SK-N-SH (cell line): ENCODE data around the gene SH3BP4. TPM values are rescaled to one million over a fixed set of nuclear protein-coding genes. Genes with fewer than 3 reads are reported as not detected.

ENCODE experiments used
- CTCF ChIA-PET: fragments of 300-600, 350-600 bp; formaldehyde crosslinking; extraction: SDS; loops from one replicate; lab custom pipeline; 2021; lab: Yijun Ruan, JAX
- POLR2A ChIA-PET: fragments of 350-600 bp; sonication (Branson Sonifier 250); formaldehyde crosslinking; extraction: SDS; loops from one replicate; lab custom pipeline; 2020; ENCODE audit warnings: antibody characterized with exemption, inconsistent platforms; lab: Yijun Ruan, JAX
- DNase-seq: peaks from one replicate; pipeline ENCODE4 v3.0.0; 2012
- H2AFZ ChIP-seq: fragments of 200-600 bp; sonication (generic); 2 replicates; pipeline ENCODE4 v1.8.1; 2016; ENCODE audit warnings: antibody characterized with exemption, mild to moderate bottlenecking, low read depth
- H3F3A ChIP-seq: fragments of 200-600 bp; sonication (generic); replicated peaks from 2 replicates; pipeline ENCODE3; 2016; ENCODE audit warnings: antibody characterized with exemption, mild to moderate bottlenecking; ENCODE audit not compliant: insufficient read depth
- H3K27ac ChIP-seq, 2 experiments: fragments of 200-500 bp in 1 of 2; fragments of 200-600 bp in 1 of 2; sonication (Bioruptor generic) in 1 of 2; sonication (generic), shearing (Covaris generic) in 1 of 2; 2 replicates each; pipeline versions ENCODE4 v1.5.1 to v1.6.1; 2014 to 2016; ENCODE audit warnings: low read depth in 2 of 2, inconsistent platforms in 1 of 2, low read length in 1 of 2, mild to moderate bottlenecking in 1 of 2, mixed read lengths in 1 of 2
- H3K27me3 ChIP-seq: fragments of 200-600 bp; sonication (generic), shearing (Covaris generic); 2 replicates; pipeline ENCODE4 v1.6.1; 2016; ENCODE audit warnings: mixed run types; ENCODE audit not compliant: insufficient read depth
- H3K36me3 ChIP-seq, 2 experiments: fragments of 200-500 bp in 1 of 2; fragments of 200-600 bp in 1 of 2; sonication (Bioruptor generic) in 1 of 2; sonication (generic) in 1 of 2; replicated peaks in 1 of 2; 2 replicates each; pipeline versions ENCODE3 to v1.5.1; 2014 to 2016; ENCODE audit warnings: low read length in 1 of 2, mild to moderate bottlenecking in 1 of 2; ENCODE audit not compliant: insufficient read depth in 2 of 2, control insufficient read depth in 1 of 2
- H3K4me1 ChIP-seq, 2 experiments: fragments of 200-500 bp in 1 of 2; fragments of 200-600 bp in 1 of 2; sonication (Bioruptor generic) in 1 of 2; sonication (generic), shearing (Covaris generic) in 1 of 2; 2 replicates each; pipeline versions ENCODE4 v1.5.1 to v1.6.1; 2014 to 2016; ENCODE audit warnings: low read depth in 1 of 2, low read length in 1 of 2, mixed run types in 1 of 2; ENCODE audit not compliant: insufficient read depth in 2 of 2, control insufficient read depth in 1 of 2
- H3K4me2 ChIP-seq: fragments of 200-600 bp; sonication (generic), shearing (Covaris generic); 2 replicates; pipeline ENCODE4 v1.6.1; 2017; ENCODE audit warnings: mixed run types
- H3K4me3 ChIP-seq, 2 experiments: fragments of 200-500 bp in 1 of 2; fragments of 200-600 bp in 1 of 2; sonication (Bioruptor generic) in 1 of 2; sonication (generic), shearing (Covaris generic) in 1 of 2; 2 replicates each; pipeline versions ENCODE4 v1.5.1 to v1.8.1; 2014 to 2016; ENCODE audit warnings: low read depth in 2 of 2, inconsistent platforms in 1 of 2, low read length in 1 of 2, mild to moderate bottlenecking in 1 of 2, mixed read lengths in 1 of 2, moderate library complexity in 1 of 2
- H3K79me2 ChIP-seq: fragments of 200-600 bp; sonication (generic); 2 replicates; pipeline ENCODE4 v1.8.1; 2017; ENCODE audit warnings: mild to moderate bottlenecking; ENCODE audit not compliant: insufficient read depth
- H3K9ac ChIP-seq: fragments of 200-600 bp; sonication (generic); 2 replicates; pipeline ENCODE4 v1.6.1; 2017; ENCODE audit warnings: mixed run types
- H3K9me2 ChIP-seq: fragments of 200-600 bp; sonication (generic); 2 replicates; pipeline ENCODE4 v1.6.1; 2017; ENCODE audit warnings: mixed run types
- H3K9me3 ChIP-seq: fragments of 200-600 bp; sonication (generic); 2 replicates; pipeline ENCODE4 v1.6.1; 2017; ENCODE audit warnings: mixed run types, mild to moderate bottlenecking, moderate library complexity
- H4K20me1 ChIP-seq: fragments of 200-600 bp; sonication (generic); 2 replicates; pipeline ENCODE4 v1.6.1; 2017; ENCODE audit warnings: mild to moderate bottlenecking, mixed run types; ENCODE audit not compliant: insufficient read depth
- ELF1 ChIP-seq: IDR thresholded peaks from 2 replicates; pipeline ENCODE4 v1.4.0; 2012
- EP300 ChIP-seq, 2 experiments: IDR thresholded peaks; 2 replicates each; pipeline versions ENCODE4 v1.4.0 to v1.6.1; 2012; ENCODE audit warnings: borderline replicate concordance in 1 of 2, low read depth in 1 of 2, low read length in 1 of 2
- GABPA ChIP-seq: IDR thresholded peaks from 2 replicates; pipeline ENCODE4 v1.4.0; 2012; ENCODE audit warnings: low read depth, mild to moderate bottlenecking
- GATA2 ChIP-seq: sonication (generic); formaldehyde crosslinking; IDR thresholded peaks from 2 replicates; pipeline ENCODE4 v1.5.0; 2020; ENCODE audit warnings: mild to moderate bottlenecking, missing genetic modification reagents
- JUND ChIP-seq: IDR thresholded peaks from 2 replicates; pipeline ENCODE4 v1.4.0; 2012
- NFIC ChIP-seq: IDR thresholded peaks from 2 replicates; pipeline ENCODE4 v1.4.0; 2012; ENCODE audit warnings: borderline replicate concordance
- NRF1 ChIP-seq: IDR thresholded peaks from 2 replicates; pipeline ENCODE4 v1.6.1; 2012; ENCODE audit warnings: low read depth, mild to moderate bottlenecking, low read length
- POLR2AphosphoS5 ChIP-seq: IDR thresholded peaks from 2 replicates; pipeline ENCODE4 v1.6.1; 2012; ENCODE audit warnings: low read depth, low read length
- RAD21 ChIP-seq: IDR thresholded peaks from 2 replicates; pipeline ENCODE4 v1.6.1; 2012; ENCODE audit warnings: mild to moderate bottlenecking, low read length
- RCOR1 ChIP-seq: fragments of 150-350 bp; IDR thresholded peaks from 2 replicates; pipeline ENCODE4 v1.6.1; 2017; ENCODE audit warnings: antibody characterized with exemption, low read length
- SIN3A ChIP-seq: IDR thresholded peaks from 2 replicates; pipeline ENCODE4 v1.6.1; 2012; ENCODE audit warnings: low read depth, mild to moderate bottlenecking, low read length, moderate library complexity, borderline replicate concordance
- SMC3 ChIP-seq: IDR thresholded peaks from 2 replicates; pipeline ENCODE4 v1.6.1; 2012; ENCODE audit warnings: low read depth, low read length, improper control_type of control experiment
- TEAD4 ChIP-seq: IDR thresholded peaks from 2 replicates; pipeline ENCODE4 v1.4.0; 2012; ENCODE audit warnings: mild to moderate bottlenecking, borderline replicate concordance; ENCODE audit not compliant: insufficient read depth
- whole genome bisulfite sequencing: methylation state at CpG from one replicate; pipeline ENCODE4 v1.1.6; 2017; ENCODE audit warnings: low lambda C conversion rate; 5-methylcytosine and 5-hydroxymethylcytosine counted together
- polyA plus RNA-seq, 3 experiments: library from polyadenylated mRNA; depleted of rRNA; stranded (reverse); fragments of >200 nt; gene quantifications; 2 replicates each; pipeline ENCODE4 v1.2.3, GENCODE V29; 2012
- TF ChIP-seq, protein P1 (sequence below): IDR thresholded peaks from 2 replicates; pipeline ENCODE4; 2012
- TF ChIP-seq, protein P2 (sequence below): IDR thresholded peaks from 2 replicates; pipeline ENCODE4 v1.4.0; 2012; ENCODE audit warnings: low read depth, borderline replicate concordance
- TF ChIP-seq, protein P3 (sequence below): fragments of 150-350 bp; IDR thresholded peaks from 2 replicates; pipeline ENCODE4 v1.6.1; 2016; ENCODE audit warnings: mild to moderate bottlenecking, low read depth, low read length
- TF ChIP-seq, protein P4 (sequence below): fragments of 150-350 bp; IDR thresholded peaks from 2 replicates; pipeline ENCODE4 v1.6.1; 2017; ENCODE audit warnings: antibody characterized with exemption, low read length, low read depth, borderline replicate concordance
- TF ChIP-seq, protein P5 (sequence below): IDR thresholded peaks from 2 replicates; pipeline ENCODE4 v1.4.0; 2012; ENCODE audit warnings: low read depth, borderline replicate concordance
- TF ChIP-seq, protein P6 (sequence below): IDR thresholded peaks from 2 replicates; pipeline ENCODE4 v1.6.1; 2012; ENCODE audit warnings: mild to moderate bottlenecking, low read depth, low read length, moderate library complexity
- TF ChIP-seq, protein P7 (sequence below): IDR thresholded peaks from 2 replicates; pipeline ENCODE4 v1.4.0; 2012; ENCODE audit warnings: low read depth

Gene SH3BP4
- polyA plus RNA-seq, 1 of the 3 experiments (the other 2 are of a cell fraction) = 27.7 TPM

DNA sequence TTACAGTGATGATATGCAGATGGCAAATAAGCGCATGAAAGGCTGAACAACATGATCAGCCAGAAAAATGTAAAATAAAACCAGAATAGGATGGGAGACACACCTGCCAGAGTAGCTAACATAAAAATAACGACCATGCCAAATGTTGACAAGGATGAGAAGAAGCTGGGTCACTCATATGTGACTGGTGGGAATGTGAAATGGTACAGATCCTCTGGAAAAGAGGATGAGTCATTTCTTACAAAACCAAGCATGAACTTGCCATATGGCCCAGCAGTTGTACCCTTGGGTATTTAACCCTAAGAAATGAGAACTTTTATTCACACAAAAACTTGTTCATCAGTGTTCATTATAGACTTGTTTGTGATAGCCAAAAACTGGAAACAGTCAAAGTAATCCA lies 143.8 kb downstream of the SH3BP4 start (continued):
- TF ChIP-seq ELF1 (no peak), SIN3A (no peak), JUND (0 out of 2 replicates have a peak, but pooled peaks have one; percentile 16), NFIC (0 out of 2 replicates have a peak, but pooled peaks have one; percentile 14), NRF1 (no peak), RAD21 (no peak)
- TF ChIP-seq, protein P1, sequence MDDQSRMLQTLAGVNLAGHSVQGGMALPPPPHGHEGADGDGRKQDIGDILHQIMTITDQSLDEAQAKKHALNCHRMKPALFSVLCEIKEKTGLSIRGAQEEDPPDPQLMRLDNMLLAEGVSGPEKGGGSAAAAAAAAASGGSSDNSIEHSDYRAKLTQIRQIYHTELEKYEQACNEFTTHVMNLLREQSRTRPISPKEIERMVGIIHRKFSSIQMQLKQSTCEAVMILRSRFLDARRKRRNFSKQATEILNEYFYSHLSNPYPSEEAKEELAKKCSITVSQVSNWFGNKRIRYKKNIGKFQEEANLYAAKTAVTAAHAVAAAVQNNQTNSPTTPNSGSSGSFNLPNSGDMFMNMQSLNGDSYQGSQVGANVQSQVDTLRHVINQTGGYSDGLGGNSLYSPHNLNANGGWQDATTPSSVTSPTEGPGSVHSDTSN = peak; percentile 71
- TF ChIP-seq, protein P2, sequence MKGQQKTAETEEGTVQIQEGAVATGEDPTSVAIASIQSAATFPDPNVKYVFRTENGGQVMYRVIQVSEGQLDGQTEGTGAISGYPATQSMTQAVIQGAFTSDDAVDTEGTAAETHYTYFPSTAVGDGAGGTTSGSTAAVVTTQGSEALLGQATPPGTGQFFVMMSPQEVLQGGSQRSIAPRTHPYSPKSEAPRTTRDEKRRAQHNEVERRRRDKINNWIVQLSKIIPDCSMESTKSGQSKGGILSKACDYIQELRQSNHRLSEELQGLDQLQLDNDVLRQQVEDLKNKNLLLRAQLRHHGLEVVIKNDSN = no peak

DNA sequence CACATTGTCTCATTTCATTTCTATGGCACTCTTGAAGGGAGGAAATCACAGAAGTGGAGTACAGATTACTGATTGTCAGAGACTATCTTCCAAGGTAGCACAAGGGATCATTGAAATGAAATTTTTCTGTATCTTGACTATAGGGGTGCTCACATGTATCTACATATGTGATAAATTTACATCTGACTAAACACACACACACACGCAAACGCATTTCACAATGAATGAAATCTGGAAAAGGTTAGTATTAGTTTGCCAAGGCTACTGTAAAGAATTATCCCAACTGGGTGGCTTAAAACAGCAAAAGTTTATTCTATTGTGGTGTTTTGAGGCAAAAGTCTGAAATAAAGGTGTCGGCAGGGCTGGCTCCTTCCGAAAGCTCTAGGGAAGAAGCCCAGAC lies 144.6 kb downstream of the SH3BP4 start:
- Histone ChIP-seq H3K4me3 (no peak overlapping the region), H3K27me3 (no peaks in the 10 kb centered on the region), H3K27ac (no peak overlapping the region), H3K36me3 (no peaks in the 10 kb centered on the region), H3K9me2 (no peaks in the 10 kb centered on the region), H3K4me2 (no peak overlapping the region), H3K4me1 (peaks cover 0 to 12% of the 10 kb centered on the region in 2 experiments; a peak in 3 of 4 replicates), H3K79me2 (no peaks in the 10 kb centered on the region), H2AFZ (no peak overlapping the region), H3K9ac (no peak overlapping the region), H3F3A (no peaks in the 10 kb centered on the region), H4K20me1 (no peaks in the 10 kb centered on the region), H3K9me3 (no peaks in the 10 kb centered on the region)
- WGBS = 97% methylated on average over 4 of the region's 4 CpGs
- POLR2A ChIA-PET = no interaction called here
- DNase-seq = no peak
- CTCF ChIA-PET = interaction anchor here (2.4 kb wide), 1 partner anchor 551 kb away, joined by 7 read pairs; no protein-coding TSS in a partner anchor
- TF ChIP-seq, protein P3, sequence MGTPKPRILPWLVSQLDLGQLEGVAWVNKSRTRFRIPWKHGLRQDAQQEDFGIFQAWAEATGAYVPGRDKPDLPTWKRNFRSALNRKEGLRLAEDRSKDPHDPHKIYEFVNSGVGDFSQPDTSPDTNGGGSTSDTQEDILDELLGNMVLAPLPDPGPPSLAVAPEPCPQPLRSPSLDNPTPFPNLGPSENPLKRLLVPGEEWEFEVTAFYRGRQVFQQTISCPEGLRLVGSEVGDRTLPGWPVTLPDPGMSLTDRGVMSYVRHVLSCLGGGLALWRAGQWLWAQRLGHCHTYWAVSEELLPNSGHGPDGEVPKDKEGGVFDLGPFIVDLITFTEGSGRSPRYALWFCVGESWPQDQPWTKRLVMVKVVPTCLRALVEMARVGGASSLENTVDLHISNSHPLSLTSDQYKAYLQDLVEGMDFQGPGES = no peak
- TF ChIP-seq, protein P4, sequence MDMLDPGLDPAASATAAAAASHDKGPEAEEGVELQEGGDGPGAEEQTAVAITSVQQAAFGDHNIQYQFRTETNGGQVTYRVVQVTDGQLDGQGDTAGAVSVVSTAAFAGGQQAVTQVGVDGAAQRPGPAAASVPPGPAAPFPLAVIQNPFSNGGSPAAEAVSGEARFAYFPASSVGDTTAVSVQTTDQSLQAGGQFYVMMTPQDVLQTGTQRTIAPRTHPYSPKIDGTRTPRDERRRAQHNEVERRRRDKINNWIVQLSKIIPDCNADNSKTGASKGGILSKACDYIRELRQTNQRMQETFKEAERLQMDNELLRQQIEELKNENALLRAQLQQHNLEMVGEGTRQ = no peak
- TF ChIP-seq EP300 (IDR thresholded peaks at IDR 0.05; ENCODE audit: borderline replicate concordance in 1 of 2, low read depth in 1 of 2, low read length in 1 of 2) = no peak
- TF ChIP-seq, protein P5, sequence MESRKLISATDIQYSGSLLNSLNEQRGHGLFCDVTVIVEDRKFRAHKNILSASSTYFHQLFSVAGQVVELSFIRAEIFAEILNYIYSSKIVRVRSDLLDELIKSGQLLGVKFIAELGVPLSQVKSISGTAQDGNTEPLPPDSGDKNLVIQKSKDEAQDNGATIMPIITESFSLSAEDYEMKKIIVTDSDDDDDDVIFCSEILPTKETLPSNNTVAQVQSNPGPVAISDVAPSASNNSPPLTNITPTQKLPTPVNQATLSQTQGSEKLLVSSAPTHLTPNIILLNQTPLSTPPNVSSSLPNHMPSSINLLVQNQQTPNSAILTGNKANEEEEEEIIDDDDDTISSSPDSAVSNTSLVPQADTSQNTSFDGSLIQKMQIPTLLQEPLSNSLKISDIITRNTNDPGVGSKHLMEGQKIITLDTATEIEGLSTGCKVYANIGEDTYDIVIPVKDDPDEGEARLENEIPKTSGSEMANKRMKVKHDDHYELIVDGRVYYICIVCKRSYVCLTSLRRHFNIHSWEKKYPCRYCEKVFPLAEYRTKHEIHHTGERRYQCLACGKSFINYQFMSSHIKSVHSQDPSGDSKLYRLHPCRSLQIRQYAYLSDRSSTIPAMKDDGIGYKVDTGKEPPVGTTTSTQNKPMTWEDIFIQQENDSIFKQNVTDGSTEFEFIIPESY = no peak
- TF ChIP-seq GABPA = no peak
- TF ChIP-seq GATA2 (CRISPR knock-in tag) = no peak
- TF ChIP-seq, protein P2 = no peak
- no peak for TF ChIP-seq TEAD4
- no peak for TF ChIP-seq POLR2AphosphoS5
- no peak for TF ChIP-seq ELF1
- TF ChIP-seq, protein P6, sequence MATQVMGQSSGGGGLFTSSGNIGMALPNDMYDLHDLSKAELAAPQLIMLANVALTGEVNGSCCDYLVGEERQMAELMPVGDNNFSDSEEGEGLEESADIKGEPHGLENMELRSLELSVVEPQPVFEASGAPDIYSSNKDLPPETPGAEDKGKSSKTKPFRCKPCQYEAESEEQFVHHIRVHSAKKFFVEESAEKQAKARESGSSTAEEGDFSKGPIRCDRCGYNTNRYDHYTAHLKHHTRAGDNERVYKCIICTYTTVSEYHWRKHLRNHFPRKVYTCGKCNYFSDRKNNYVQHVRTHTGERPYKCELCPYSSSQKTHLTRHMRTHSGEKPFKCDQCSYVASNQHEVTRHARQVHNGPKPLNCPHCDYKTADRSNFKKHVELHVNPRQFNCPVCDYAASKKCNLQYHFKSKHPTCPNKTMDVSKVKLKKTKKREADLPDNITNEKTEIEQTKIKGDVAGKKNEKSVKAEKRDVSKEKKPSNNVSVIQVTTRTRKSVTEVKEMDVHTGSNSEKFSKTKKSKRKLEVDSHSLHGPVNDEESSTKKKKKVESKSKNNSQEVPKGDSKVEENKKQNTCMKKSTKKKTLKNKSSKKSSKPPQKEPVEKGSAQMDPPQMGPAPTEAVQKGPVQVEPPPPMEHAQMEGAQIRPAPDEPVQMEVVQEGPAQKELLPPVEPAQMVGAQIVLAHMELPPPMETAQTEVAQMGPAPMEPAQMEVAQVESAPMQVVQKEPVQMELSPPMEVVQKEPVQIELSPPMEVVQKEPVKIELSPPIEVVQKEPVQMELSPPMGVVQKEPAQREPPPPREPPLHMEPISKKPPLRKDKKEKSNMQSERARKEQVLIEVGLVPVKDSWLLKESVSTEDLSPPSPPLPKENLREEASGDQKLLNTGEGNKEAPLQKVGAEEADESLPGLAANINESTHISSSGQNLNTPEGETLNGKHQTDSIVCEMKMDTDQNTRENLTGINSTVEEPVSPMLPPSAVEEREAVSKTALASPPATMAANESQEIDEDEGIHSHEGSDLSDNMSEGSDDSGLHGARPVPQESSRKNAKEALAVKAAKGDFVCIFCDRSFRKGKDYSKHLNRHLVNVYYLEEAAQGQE = no peak
- TF ChIP-seq RCOR1 = no peak
- no peak for TF ChIP-seq NFIC
- no peak for TF ChIP-seq SMC3
- TF ChIP-seq, protein P7, sequence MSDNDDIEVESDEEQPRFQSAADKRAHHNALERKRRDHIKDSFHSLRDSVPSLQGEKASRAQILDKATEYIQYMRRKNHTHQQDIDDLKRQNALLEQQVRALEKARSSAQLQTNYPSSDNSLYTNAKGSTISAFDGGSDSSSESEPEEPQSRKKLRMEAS = no peak
